Anterior cingulate cortex (tissue), 58 donors: ENCODE data around the gene SLC27A5.
"Not testable (repeated sequence)": the region's sequence is repeated elsewhere in the genome, so short reads cannot be mapped to it uniquely, and the experiment has no call there.

Experiments used
- DNase-seq, 58 donors: peaks; one replicate each; lab custom pipeline; 2025; lab: John Stamatoyannopoulos, UW

The SLC27A5 gene

GRCh38 chr19:58499021-58499927 lies 12.5 kb downstream of the SLC27A5 start:
- DNase-seq = peak; percentile 83 to 100 (median 98)

GRCh38 chr19:58498316-58499020 lies 13.3 kb downstream of the SLC27A5 start:
- DNase-seq = peak in 3 of 58 donors; percentile 28 to 52 (median 47)

GRCh38 chr19:58497634-58498170 lies 14.1 kb downstream of the SLC27A5 start:
- DNase-seq = no peak

GRCh38 chr19:58492265-58492664 lies 19.5 kb downstream of the SLC27A5 start:
- DNase-seq = peak in 5 of 58 donors; percentile 12 to 67 (median 30)

- peak in 1 of 58 donors; percentile 16 for DNase-seq
Measured at GRCh38 chr19:58491393-58491792, 20.4 kb downstream of the SLC27A5 start.

- not testable (repeated sequence) for DNase-seq
Measured at GRCh38 chr19:58484349-58484748, 27.4 kb downstream of the SLC27A5 start.

GRCh38 chr19:58483776-58484175 lies 28.0 kb downstream of the SLC27A5 start:
- no peak for DNase-seq

- DNase-seq = no peak
Measured at GRCh38 chr19:58482372-58482771, 29.4 kb downstream of the SLC27A5 start.

GRCh38 chr19:58480831-58481230 lies 31.0 kb downstream of the SLC27A5 start:
- no peak for DNase-seq

GRCh38 chr19:58480481-58480830 lies 31.3 kb downstream of the SLC27A5 start:
- DNase-seq = no peak

- no peak for DNase-seq
Measured at GRCh38 chr19:58479736-58480480, 31.9 kb downstream of the SLC27A5 start.

- no peak for DNase-seq
Measured at GRCh38 chr19:58479303-58479702, 32.5 kb downstream of the SLC27A5 start.

GRCh38 chr19:58477871-58478270 lies 33.9 kb downstream of the SLC27A5 start:
- DNase-seq = no peak

GRCh38 chr19:58477130-58477529 lies 34.7 kb downstream of the SLC27A5 start:
- DNase-seq = peak in 2 of 58 donors; percentile 12 to 13

- peak in 20 of 58 donors; percentile 29 to 67 (median 52) for DNase-seq
Measured at GRCh38 chr19:58476498-58477015, 35.2 kb downstream of the SLC27A5 start.

- peak; percentile 63 to 99 (median 96) for DNase-seq
Measured at GRCh38 chr19:58475714-58476497, 35.9 kb downstream of the SLC27A5 start, which contains the start of gene ZNF446. Gene ZNF446, plus strand, starts transcription at chr19:58476352. Its CDS starts 867 bp downstream, at chr19:58477219.

GRCh38 chr19:58474997-58475713 lies 36.6 kb downstream of the SLC27A5 start:
- DNase-seq = no peak

- no peak for DNase-seq
Measured at GRCh38 chr19:58474291-58474996, 37.3 kb downstream of the SLC27A5 start.
